Left lung (tissue), 10 donors: Measurements from ENCODE around the gene PMAIP1. TPM values are rescaled to one million over a fixed set of nuclear protein-coding genes. Genes with fewer than 3 reads are reported as not detected.

ENCODE experiments used
- ATAC-seq: fragments of 200-7000 bp; cut with Tn5 transposase; one replicate; pipeline ENCODE4 v1.9.1; 2020; ENCODE audit warnings: moderate library complexity
- DNase-seq, 4 donors: peaks; one replicate each; pipeline ENCODE4 v3.0.0-alpha.2; 2013 to 2020
- H3K27ac ChIP-seq, 2 donors: fragments of 200-600 bp; sonication (generic) in 1 of 2; one replicate each; pipeline versions ENCODE4 v1.5.0 to v1.8.0; 2020 to 2021
- H3K27me3 ChIP-seq, 2 donors: fragments of 200-600 bp; sonication (generic) in 1 of 2; one replicate each; pipeline versions ENCODE4 v1.5.0 to v1.8.0; 2020 to 2021
- H3K36me3 ChIP-seq, 2 donors: fragments of 200-600 bp; sonication (generic) in 1 of 2; one replicate each; pipeline versions ENCODE4 v1.5.0 to v1.8.0; 2020 to 2021
- H3K4me1 ChIP-seq, 2 donors: fragments of 200-600 bp; one replicate each; pipeline ENCODE4 v1.8.0; 2021
- H3K4me3 ChIP-seq, 2 donors: fragments of 200-600 bp; sonication (generic) in 1 of 2; one replicate each; pipeline versions ENCODE4 v1.5.0 to v1.8.0; 2020 to 2021; ENCODE audit warnings: mild to moderate bottlenecking in 1 of 2
- H3K9me3 ChIP-seq, 2 donors: fragments of 200-600 bp; sonication (generic) in 1 of 2; one replicate each; pipeline versions ENCODE4 v1.5.0 to v1.8.0; 2020 to 2021
- CTCF ChIP-seq, 2 donors: fragments of 200-600 bp; sonication (generic) in 1 of 2; IDR thresholded peaks; one replicate each; pipeline versions ENCODE4 v1.5.0 to v1.8.0; 2021; ENCODE audit warnings: antibody characterized with exemption in 2 of 2
- intact Hi-C, 2 donors: fragments of 100-400 bp; cut with DNase I; formaldehyde crosslinking; loops; one replicate each; pipeline versions ENCODE4 v1.11.2 to v1.14.2; 2022
- polyA plus RNA-seq, 6 donors: library from polyadenylated mRNA; unstranded; fragments of 120-200 nt; gene quantifications; one replicate each; pipeline ENCODE4 v1.2.1, GENCODE V29; 2013; ENCODE audit not compliant: insufficient read length in 6 of 6
- total RNA-seq, 2 donors: library from RNA; stranded (reverse); fragmentation: NEBNext Ultra II Directional; extraction: Animal tissue kit (Norgen Biotek cat#: 25700); gene quantifications; one replicate each; pipeline ENCODE4 v1.2.1, GENCODE V29; 2021
- donor health status: DM: no; HTN: yes; CAD: no.
- donor health status: DM: no; HTN: no; CAD: no.

Gene PMAIP1
- total and polyA plus RNA-seq, 8 donors, result 1.2 to 5.9 (median 2.5) TPM

- ATAC-seq, result no peak
These were observed 50.6 kb downstream of the PMAIP1 start for GRCh38 chr18:59950215-59950944.

GRCh38 chr18:59951591-59951990 lies 51.8 kb downstream of the PMAIP1 start:
- intact Hi-C loops, result no loop called here
- no peaks in the 10 kb centered on the region for H3K4me1 ChIP-seq
- no peak overlapping the region for H3K4me3 ChIP-seq
- DNase-seq, result no peak
- no peaks in the 10 kb centered on the region for H3K36me3 ChIP-seq
- TF ChIP-seq CTCF (IDR thresholded peaks at IDR 0.05), result no peak
- no peak overlapping the region for H3K27ac ChIP-seq
- H3K27me3 ChIP-seq, result no peaks in the 10 kb centered on the region
- H3K9me3 ChIP-seq, result no peaks in the 10 kb centered on the region
- no peak for ATAC-seq

More at GRCh38 chr18:59950215-59950944, 50.6 kb downstream of the PMAIP1 start:
- no peak for TF ChIP-seq CTCF (IDR thresholded peaks at IDR 0.05)
- Histone ChIP-seq H3K9me3 (no peaks in the 10 kb centered on the region), H3K4me1 (no peaks in the 10 kb centered on the region), H3K36me3 (no peaks in the 10 kb centered on the region), H3K27ac (no peak overlapping the region), H3K27me3 (no peaks in the 10 kb centered on the region), H3K4me3 (no peak overlapping the region)
- no peak for DNase-seq
- intact Hi-C loops, result no loop called here

- DNase-seq, result no peak
- Histone ChIP-seq H3K9me3 (no peaks in the 10 kb centered on the region), H3K4me1 (no peaks in the 10 kb centered on the region), H3K27me3 (no peaks in the 10 kb centered on the region), H3K4me3 (no peak overlapping the region), H3K36me3 (no peaks in the 10 kb centered on the region), H3K27ac (no peak overlapping the region)
- intact Hi-C loops, result no loop called here
- ATAC-seq, result no peak
- no peak for TF ChIP-seq CTCF (IDR thresholded peaks at IDR 0.05)
These were observed 52.6 kb downstream of the PMAIP1 start for GRCh38 chr18:59952283-59953007.

Other genes starting within 250 kb of the PMAIP1 start
- 10 to 100 TPM; 16.0 to 34.4 TPM for gene CCBE1, start 202.6 kb upstream of the PMAIP1 start, total RNA-seq
- 10 to 100 TPM; 77.2 to 96.5 (median 88.5) TPM for gene CCBE1, start 202.6 kb upstream of the PMAIP1 start, polyA plus RNA-seq